Fibroblast of the aortic adventitia (primary cell): ENCODE measurements around the gene ZNF385D. TPM values are rescaled to one million over a fixed set of nuclear protein-coding genes. Genes with fewer than 3 reads are reported as not detected.

Source experiments
- DNase-seq: peaks from one replicate; pipeline ENCODE4 v3.0.0-alpha.2; 2010; ENCODE audit warnings: low read depth
- H3K4me3 ChIP-seq: 2 replicates; pipeline ENCODE4 v1.5.1; 2011; ENCODE audit warnings: low read depth, mild to moderate bottlenecking, control low read depth, low read length, moderate library complexity
- CTCF ChIP-seq: IDR thresholded peaks from 2 replicates; pipeline ENCODE4 v1.5.1; 2011; ENCODE audit warnings: mild to moderate bottlenecking, low read length, control low read depth, inconsistent platforms; ENCODE audit not compliant: insufficient read depth
- total RNA-seq: library from RNA; depleted of rRNA; stranded (reverse); fragments of >200 nt; gene quantifications from 2 replicates; pipeline ENCODE4 v1.2.3, GENCODE V29; 2012; ENCODE audit warnings: low replicate concordance

ZNF385D gene
- total RNA-seq, 1 donor, result 11.5 TPM

GRCh38 chr3:21738935-21739702, 11.9 kb downstream of the ZNF385D start:
- no peak for TF ChIP-seq CTCF
- no peak overlapping the region for H3K4me3 ChIP-seq
- no peak for DNase-seq

GRCh38 chr3:21738283-21738682, 12.7 kb downstream of the ZNF385D start:
- TF ChIP-seq CTCF, result no peak
- no peak overlapping the region for H3K4me3 ChIP-seq
- DNase-seq, result no peak

- TF ChIP-seq CTCF, result no peak
- no peak for DNase-seq
- no peak overlapping the region for H3K4me3 ChIP-seq
Observed at GRCh38 chr3:21734746-21735145, 16.3 kb downstream of the ZNF385D start.

GRCh38 chr3:21729888-21730459, 21.0 kb downstream of the ZNF385D start:
- no peak for TF ChIP-seq CTCF
- DNase-seq, result peak; percentile 51
- no peak overlapping the region for H3K4me3 ChIP-seq

DNA sequence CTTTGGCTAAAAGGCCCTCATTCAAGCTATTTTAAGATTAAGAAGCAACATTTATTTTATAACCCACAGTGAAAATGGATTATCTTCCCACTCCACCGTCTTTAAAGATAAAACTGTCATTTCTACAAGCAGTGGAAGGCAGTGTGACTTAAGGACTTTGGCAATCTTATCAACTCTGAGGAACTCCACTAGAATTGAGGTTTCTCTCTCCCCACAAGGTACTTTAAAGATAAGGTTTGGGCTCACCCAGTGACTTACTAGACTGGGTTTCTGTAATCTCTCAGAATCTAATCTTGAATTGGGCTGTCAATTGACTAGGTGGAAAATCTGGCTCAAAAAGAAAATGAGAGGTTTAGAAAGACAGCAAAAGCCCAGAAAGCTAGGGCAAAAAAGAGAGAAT, 21.7 kb downstream of the ZNF385D start:
- TF ChIP-seq CTCF, result no peak
- peak; percentile 55 for DNase-seq

GRCh38 chr3:21722768-21723167, 28.2 kb downstream of the ZNF385D start:
- no peak for TF ChIP-seq CTCF
- H3K4me3 ChIP-seq, result no peak overlapping the region
- no peak for DNase-seq

More for the DNA sequence above, 21.7 kb downstream of the ZNF385D start:
- H3K4me3 ChIP-seq, result no peak overlapping the region

DNA sequence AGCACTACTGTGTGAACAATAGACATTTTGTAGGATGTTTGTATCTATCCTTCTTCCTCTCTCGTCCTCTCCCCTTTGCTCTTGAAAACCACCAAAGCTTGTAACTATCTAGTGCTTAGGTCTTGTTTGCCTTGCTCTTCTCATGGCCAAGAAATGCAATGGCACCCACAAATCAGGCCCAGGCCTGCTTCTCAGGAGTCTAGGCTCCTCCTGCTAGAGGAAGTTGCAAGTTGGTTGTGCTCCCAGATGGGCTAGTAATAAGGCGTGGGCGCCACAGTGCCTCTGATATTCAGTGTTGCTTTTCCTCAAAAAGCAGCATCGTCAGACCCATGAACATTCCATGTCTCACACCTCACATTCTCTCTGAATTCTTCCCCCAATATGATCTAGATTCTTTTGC, 28.7 kb downstream of the ZNF385D start:
- DNase-seq, result no peak
- H3K4me3 ChIP-seq, result no peak overlapping the region
- no peak for TF ChIP-seq CTCF
